Dedifferentiated amniotic fluid mesenchymal stem cell (primary cell): ENCODE data around the gene MYOZ3.
A peak's percentile ranks its signal among the peaks of the same experiment; 100 is the strongest.

ENCODE experiments used
- DNase-seq: peaks from one replicate; pipeline ENCODE4 v3.0.0-alpha.2; 2016; ENCODE audit errors: extremely low spot score

The MYOZ3 gene

GRCh38 chr5:150627731-150628545 lies 33.1 kb upstream of the MYOZ3 start:
- peak; percentile 44 for DNase-seq

GRCh38 chr5:150628936-150629485 lies 32.0 kb upstream of the MYOZ3 start:
- DNase-seq, result no peak

- no peak for DNase-seq
These were observed 31.0 kb upstream of the MYOZ3 start for GRCh38 chr5:150630016-150630415.

GRCh38 chr5:150630461-150631325 lies 30.4 kb upstream of the MYOZ3 start:
- DNase-seq, result no peak

- DNase-seq, result no peak
These were observed 29.7 kb upstream of the MYOZ3 start for GRCh38 chr5:150631326-150631701.

GRCh38 chr5:150632305-150633160 lies 28.5 kb upstream of the MYOZ3 start:
- peak; percentile 22 for DNase-seq

- DNase-seq, result no peak
These were observed 27.6 kb upstream of the MYOZ3 start for GRCh38 chr5:150633429-150633828.

GRCh38 chr5:150636391-150637244 lies 24.4 kb upstream of the MYOZ3 start:
- DNase-seq, result peak; percentile 65

- peak; percentile 89 for DNase-seq
These were observed 23.6 kb upstream of the MYOZ3 start for GRCh38 chr5:150637245-150638052.

- no peak for DNase-seq
These were observed 23.0 kb upstream of the MYOZ3 start for GRCh38 chr5:150638053-150638444.

- no peak for DNase-seq
These were observed 22.3 kb upstream of the MYOZ3 start for GRCh38 chr5:150638488-150639376.

- no peak for DNase-seq
These were observed 21.7 kb upstream of the MYOZ3 start for GRCh38 chr5:150639377-150639692.

- no peak for DNase-seq
These were observed 21.3 kb upstream of the MYOZ3 start for GRCh38 chr5:150639751-150640150.

- peak; percentile 73 for DNase-seq
These were observed 20.6 kb upstream of the MYOZ3 start, which contains the start of gene SYNPO for GRCh38 chr5:150640311-150641005. Gene SYNPO (plus strand): TSS chr5:150640660. CDS start chr5:150648276, 7,616 bp downstream.

GRCh38 chr5:150641006-150641570 lies 20.0 kb upstream of the MYOZ3 start:
- no peak for DNase-seq

- no peak for DNase-seq
These were observed 19.1 kb upstream of the MYOZ3 start for GRCh38 chr5:150641824-150642566.

- peak; percentile 80 for DNase-seq
These were observed 18.5 kb upstream of the MYOZ3 start for GRCh38 chr5:150642567-150642927.
